ENCODE results near the gene CAMK2G.

CAMK2G gene

DNA sequence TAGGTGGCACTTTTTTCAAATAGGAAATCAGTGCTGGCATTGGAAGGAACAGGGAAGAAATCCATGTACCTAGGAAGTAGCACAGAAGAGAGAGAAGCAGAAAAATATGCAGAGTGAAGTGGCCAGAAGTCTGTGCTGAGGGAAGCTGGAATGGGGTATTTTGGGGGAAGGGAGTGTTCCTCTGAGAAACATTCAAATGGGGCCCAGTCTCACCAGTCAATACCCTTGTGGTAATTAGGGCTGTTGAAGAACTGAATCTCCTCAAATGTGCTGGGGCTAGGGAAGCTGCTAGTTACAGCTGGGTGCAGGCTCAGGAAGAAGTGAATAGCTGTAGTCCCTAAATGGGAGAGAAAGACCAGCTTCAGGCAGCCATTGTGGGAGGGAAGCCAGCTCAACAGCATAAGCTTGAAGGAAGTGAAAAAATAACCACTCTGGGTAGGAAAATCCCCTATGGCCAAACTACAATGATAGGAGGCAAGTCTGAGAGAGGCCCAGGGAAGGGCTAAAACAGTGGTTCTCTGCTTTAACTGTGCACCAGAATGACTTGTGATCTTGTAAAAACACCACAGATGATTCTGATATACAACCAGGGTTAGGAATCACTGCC is 70.6 kb downstream of the CAMK2G start:
- no peak for DNase-seq (ENCODE audit: low read depth)
- H3K4me3 ChIP-seq (ENCODE audit: low read length), result no peak overlapping the region
- TF ChIP-seq, protein P1, sequence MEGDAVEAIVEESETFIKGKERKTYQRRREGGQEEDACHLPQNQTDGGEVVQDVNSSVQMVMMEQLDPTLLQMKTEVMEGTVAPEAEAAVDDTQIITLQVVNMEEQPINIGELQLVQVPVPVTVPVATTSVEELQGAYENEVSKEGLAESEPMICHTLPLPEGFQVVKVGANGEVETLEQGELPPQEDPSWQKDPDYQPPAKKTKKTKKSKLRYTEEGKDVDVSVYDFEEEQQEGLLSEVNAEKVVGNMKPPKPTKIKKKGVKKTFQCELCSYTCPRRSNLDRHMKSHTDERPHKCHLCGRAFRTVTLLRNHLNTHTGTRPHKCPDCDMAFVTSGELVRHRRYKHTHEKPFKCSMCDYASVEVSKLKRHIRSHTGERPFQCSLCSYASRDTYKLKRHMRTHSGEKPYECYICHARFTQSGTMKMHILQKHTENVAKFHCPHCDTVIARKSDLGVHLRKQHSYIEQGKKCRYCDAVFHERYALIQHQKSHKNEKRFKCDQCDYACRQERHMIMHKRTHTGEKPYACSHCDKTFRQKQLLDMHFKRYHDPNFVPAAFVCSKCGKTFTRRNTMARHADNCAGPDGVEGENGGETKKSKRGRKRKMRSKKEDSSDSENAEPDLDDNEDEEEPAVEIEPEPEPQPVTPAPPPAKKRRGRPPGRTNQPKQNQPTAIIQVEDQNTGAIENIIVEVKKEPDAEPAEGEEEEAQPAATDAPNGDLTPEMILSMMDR (conservative IDR thresholded peaks at IDR 0.05; ENCODE audit: low read depth, low read length), result no peak

DNA sequence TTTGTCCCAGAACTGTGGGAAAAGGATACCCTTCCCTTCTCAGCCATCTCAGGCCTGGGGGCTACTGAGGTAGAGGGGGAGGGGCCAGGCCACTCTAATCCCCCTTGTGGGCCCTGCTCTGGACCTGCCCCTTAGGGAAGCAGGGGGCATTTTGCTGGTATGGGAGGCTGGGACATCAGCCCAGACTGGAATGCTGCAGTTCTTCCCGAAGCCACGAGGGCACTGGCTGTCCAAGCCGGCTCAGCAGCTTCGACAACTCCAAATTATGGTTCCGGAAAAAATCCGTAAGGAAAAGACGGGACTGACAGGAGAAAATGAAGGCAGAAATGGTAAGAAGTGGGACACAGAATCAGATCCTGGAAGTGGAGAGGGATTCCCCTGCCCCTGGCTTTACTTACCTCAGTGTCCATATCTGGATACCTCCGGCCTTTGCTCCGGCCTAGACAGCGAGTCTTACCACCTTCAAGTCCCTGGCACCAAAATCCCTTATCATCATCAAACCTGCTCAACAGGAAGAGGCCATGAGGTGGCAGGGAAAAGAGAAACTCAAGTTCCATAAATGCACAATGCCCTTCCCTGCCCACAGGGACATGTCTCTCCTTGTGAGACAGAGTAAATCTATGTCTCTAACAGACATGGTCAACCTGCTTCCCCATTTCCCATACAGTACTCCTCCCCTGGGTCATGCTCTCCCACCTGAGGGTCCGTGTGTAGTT is 71.9 kb downstream of the CAMK2G start:
- no peak overlapping the region for H3K4me3 ChIP-seq (ENCODE audit: low read length)
- TF ChIP-seq, protein P1 (conservative IDR thresholded peaks at IDR 0.05; ENCODE audit: low read depth, low read length), result peak; percentile 8
- no peak for DNase-seq (ENCODE audit: low read depth)

DNA sequence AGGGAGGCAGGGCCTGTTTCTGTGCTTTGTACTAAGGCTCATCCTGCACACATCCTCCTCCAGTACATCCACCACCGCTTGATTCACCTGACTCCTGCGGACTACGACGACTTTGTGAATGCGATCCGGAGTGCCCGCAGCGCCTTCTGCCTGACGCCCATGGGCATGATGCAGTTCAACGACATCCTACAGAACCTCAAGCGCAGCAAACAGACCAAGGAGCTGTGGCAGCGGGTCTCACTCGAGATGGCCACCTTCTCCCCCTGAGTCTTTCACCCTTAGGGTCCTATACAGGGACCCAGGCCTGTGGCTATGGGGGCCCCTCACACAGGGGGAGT is 73.1 kb downstream of the CAMK2G start:
- DNase-seq (ENCODE audit: low read depth), result no peak
- TF ChIP-seq, protein P1 (conservative IDR thresholded peaks at IDR 0.05; ENCODE audit: low read depth, low read length), result no peak

DNA sequence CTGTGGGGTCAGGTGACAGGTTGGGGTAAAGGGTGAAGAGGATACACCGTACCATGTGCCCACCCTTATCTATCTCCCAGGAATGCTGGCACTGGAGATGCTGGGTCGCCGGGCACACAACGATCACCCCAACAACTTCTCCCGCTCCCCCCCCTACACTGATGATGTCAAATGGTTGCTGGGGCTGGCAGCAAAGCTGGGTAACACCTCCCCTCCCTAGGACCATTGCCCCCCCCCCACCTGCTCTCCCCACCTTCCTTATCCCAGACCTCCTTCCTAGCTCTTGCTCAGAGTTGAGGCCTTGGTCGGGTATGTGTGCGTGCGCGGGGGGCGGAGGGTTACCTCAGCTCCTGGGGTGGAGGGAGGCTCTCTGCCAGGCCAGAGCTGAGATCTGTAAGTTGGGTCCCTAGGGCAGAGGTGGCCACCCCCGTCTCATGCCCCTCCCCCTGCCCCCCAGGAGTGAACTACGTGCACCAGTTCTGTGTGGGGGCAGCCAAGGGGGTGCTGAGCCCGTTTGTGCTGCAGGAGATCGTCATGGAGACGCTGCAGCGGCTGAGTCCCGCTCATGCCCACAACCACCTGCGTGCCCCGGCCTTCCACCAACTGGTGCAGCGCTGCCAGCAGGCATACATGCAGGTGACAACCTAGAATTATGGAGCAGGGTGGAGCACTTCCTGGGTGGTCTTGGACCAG is 73.6 kb downstream of the CAMK2G start:
- DNase-seq (ENCODE audit: low read depth), result no peak
- TF ChIP-seq, protein P1 (conservative IDR thresholded peaks at IDR 0.05; ENCODE audit: low read depth, low read length), result no peak
- no peak overlapping the region for H3K4me3 ChIP-seq (ENCODE audit: low read length)

More for the DNA sequence above, 73.1 kb downstream of the CAMK2G start:
- H3K4me3 ChIP-seq (ENCODE audit: low read length), result no peak overlapping the region

DNA sequence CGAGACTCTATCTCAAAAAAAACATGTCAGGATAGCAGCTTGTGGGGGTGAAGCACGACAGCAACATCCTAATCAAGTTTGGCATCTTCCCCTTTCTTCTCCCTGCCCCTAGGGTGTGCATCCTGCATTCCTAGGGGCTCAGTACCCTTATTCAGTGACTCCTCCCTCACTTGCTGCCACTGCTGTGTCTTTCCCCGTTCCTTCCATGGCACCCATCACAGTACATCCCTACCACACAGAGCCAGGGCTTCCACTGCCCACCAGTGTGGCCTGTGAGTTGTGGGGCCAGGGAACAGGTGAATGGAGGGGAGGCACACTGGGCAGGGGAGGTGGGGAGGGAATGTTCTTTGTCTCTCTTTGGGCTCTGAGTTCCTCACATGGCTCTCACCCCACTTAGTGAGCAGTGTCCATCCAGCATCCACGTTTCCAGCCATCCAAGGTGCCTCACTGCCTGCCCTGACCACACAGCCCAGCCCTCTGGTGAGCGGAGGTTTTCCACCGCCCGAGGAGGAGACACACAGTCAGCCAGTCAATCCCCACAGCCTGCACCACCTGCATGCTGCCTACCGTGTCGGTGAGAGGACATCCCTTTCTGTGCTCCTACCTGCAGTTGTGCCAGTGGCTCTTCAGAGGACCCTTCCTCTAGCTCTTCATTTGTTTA is 74.3 kb downstream of the CAMK2G start:
- no peak for DNase-seq (ENCODE audit: low read depth)
- TF ChIP-seq, protein P1 (conservative IDR thresholded peaks at IDR 0.05; ENCODE audit: low read depth, low read length), result no peak
- no peak overlapping the region for H3K4me3 ChIP-seq (ENCODE audit: low read length)

DNA sequence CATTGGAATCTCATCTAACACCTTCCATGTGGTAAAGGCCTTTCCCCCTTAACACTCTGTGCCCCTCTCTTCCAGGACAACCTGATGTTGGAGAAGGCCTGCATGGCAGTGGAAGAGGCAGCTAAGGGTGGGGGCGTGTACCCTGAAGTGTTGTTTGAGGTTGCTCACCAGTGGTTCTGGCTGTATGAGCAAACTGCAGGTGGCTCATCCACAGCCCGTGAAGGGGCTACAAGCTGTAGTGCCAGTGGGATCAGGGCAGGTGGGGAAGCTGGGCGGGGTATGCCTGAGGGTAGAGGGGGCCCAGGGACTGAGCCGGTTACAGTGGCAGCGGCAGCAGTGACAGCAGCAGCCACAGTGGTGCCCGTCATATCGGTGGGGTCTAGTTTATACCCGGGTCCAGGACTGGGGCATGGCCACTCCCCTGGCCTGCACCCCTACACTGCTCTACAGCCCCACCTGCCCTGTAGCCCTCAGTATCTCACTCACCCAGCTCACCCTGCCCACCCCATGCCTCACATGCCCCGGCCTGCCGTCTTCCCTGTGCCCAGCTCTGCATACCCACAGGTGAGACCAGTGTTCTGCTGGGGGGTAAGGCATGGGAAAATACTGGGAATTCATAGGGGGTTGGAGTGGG is 75.3 kb downstream of the CAMK2G start:
- DNase-seq (ENCODE audit: low read depth), result no peak
- TF ChIP-seq, protein P1 (conservative IDR thresholded peaks at IDR 0.05; ENCODE audit: low read depth, low read length), result no peak
- H3K4me3 ChIP-seq (ENCODE audit: low read length), result no peak overlapping the region
